Epithelial cell of proximal tubule (primary cell): Measurements from ENCODE around the gene ARHGAP12. TPM values are rescaled to one million over a fixed set of nuclear protein-coding genes. Genes with fewer than 3 reads are reported as not detected.

Experiments
- DNase-seq: peaks from one replicate; pipeline ENCODE4 v3.0.0-alpha.2; 2011; ENCODE audit warnings: low read depth
- H3K4me3 ChIP-seq: 2 replicates; pipeline ENCODE4 v1.5.1; 2011; ENCODE audit warnings: low read depth, mild to moderate bottlenecking, low read length
- CTCF ChIP-seq: conservative IDR thresholded peaks from 2 replicates; pipeline ENCODE4 v1.5.1; 2012; ENCODE audit warnings: low read depth, mild to moderate bottlenecking, low read length
- total RNA-seq: library from RNA; depleted of rRNA; stranded (reverse); fragments of >200 nt; gene quantifications from 2 replicates; pipeline ENCODE4 v1.2.3, GENCODE V29; 2015

Gene ARHGAP12
- total RNA-seq, 1 donor from 2014 or later = 13.7 TPM

- no peak overlapping the region for H3K4me3 ChIP-seq
- no peak for DNase-seq
- TF ChIP-seq CTCF = no peak
Measured at GRCh38 chr10:31912289-31912688, 16.3 kb downstream of the ARHGAP12 start.

DNA sequence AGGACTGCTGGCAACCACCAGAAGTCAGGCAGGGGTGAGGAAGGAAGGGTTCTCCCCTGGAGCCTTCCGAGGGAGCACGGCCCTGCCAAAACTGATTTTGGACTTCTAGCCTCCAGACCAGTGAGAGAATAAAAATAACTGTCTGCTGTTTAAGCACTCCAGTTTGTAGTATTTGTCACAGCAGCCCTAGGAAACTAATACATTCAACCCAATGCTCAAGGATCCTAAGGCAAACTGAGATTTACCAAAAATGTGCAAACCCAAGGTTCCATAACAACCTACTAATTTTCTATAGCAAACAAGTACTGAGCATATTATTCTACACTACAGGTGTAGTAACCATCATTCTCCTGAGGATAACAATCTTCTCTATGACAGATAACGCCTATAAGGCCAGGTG, 18.6 kb downstream of the ARHGAP12 start:
- H3K4me3 ChIP-seq = no peak overlapping the region
- TF ChIP-seq CTCF = no peak
- no peak for DNase-seq

DNA sequence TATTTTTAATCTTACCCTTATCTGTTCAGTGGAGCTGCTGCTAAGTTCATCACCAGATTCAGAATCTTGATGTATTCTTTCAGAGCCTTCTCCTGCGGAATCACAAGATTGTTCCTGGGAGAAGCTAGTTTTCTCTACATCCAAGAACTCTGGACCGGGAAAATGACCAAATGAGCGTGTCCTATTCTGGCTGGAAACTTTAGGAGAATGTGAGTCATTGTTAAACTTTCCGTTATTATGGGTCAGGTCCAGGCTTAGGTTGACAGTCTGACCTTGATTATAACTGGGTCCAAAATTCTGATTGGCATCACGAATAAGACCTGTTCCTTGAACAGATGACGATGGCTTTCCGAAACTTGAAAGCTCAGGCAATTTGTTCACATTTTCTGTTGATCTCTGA, 20.5 kb downstream of the ARHGAP12 start:
- H3K4me3 ChIP-seq = no peak overlapping the region
- no peak for TF ChIP-seq CTCF
- DNase-seq = no peak

GRCh38 chr10:31906039-31906438, 22.6 kb downstream of the ARHGAP12 start:
- no peak for TF ChIP-seq CTCF
- no peak overlapping the region for H3K4me3 ChIP-seq
- DNase-seq = no peak

DNA sequence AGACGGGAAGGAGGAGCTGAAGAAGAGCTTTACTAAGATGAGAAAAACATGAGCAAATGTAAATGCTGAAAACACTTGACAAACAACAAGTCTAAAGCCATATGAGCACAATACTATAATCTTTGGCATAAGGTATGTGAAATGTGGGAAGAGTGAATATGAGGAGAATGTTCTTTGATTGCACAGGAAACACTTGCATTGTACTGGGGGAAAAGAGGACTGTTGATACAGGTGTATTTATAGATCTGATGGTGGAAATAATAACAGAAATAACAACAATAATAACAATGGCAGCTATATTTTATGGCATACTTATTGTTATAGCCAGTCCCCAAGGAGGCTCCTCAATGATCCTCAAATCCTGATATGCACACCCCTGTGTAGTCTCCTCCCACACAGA, 23.0 kb downstream of the ARHGAP12 start:
- no peak for TF ChIP-seq CTCF
- no peak overlapping the region for H3K4me3 ChIP-seq
- DNase-seq = no peak

DNA sequence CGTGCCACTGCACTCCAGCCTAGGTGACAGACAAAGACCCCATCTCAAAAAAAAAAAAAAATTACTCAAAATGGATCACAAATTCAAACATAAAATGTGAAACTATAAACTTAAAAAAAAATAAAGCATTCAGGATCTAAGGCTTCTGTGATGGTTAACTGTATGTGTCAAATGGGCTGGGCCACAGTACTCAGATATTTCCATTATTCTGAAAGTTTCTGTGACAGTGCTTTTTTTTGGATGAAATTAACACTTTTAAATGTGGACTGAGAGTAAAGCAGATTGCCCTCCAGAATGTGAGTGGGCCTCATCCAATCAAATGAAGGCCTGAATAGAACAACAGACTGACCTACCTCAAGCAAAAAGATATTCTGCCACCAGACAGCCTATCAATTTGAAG, 26.0 kb downstream of the ARHGAP12 start:
- H3K4me3 ChIP-seq = no peak overlapping the region
- no peak for TF ChIP-seq CTCF
- DNase-seq = no peak

- no peak for TF ChIP-seq CTCF
- H3K4me3 ChIP-seq = no peak overlapping the region
- no peak for DNase-seq
Measured at GRCh38 chr10:31897506-31897905, 31.1 kb downstream of the ARHGAP12 start.
